GM19193 (cell line): ENCODE data around the gene LRPAP1.

Experiments used
- POLR2A ChIP-seq: IDR thresholded peaks from 4 replicates; pipeline ENCODE4 v1.6.1; 2011; ENCODE audit not compliant: insufficient read depth, insufficient read length; ENCODE audit errors: extremely low read depth

Gene LRPAP1

GRCh38 chr4:3492741-3493719 lies 39.2 kb downstream of the LRPAP1 start:
- TF ChIP-seq POLR2A: no peak

DNA sequence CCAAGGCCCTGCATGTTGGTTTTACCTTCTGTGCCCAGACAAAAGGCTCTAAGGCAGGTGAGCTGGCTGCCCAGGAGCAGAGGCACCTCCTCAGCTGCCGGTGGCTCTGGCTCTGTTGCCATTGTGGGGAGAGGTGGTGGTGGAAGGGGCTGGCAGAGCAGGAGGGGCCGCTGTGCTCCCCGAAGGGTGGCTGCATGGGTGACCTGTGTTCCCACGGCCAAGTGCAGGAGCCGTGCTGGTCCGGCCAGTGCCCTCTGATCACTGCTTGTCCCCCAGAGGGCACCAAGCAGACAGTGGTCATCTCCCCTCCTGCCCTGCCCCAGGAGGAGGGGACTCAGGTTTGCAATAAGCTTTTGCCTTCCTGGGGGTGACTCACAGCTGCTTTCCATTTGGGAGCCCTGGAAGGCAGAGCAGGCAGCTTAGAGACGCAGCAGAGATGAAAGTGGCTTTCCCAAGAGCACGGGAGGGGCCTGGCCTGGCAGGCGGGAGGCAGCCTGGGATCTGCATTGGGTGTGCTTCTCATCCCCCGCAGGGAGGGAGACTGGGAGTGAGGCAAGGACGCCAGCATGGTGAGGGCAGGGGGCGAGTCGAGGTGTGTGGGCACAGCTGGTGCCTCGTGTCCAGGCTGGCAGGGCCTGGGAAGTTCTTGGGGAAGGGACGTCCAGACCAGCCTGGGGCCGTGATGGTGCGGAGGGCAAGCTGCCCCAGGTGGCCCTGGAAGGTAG lies 40.4 kb downstream of the LRPAP1 start:
- TF ChIP-seq POLR2A: no peak

DNA sequence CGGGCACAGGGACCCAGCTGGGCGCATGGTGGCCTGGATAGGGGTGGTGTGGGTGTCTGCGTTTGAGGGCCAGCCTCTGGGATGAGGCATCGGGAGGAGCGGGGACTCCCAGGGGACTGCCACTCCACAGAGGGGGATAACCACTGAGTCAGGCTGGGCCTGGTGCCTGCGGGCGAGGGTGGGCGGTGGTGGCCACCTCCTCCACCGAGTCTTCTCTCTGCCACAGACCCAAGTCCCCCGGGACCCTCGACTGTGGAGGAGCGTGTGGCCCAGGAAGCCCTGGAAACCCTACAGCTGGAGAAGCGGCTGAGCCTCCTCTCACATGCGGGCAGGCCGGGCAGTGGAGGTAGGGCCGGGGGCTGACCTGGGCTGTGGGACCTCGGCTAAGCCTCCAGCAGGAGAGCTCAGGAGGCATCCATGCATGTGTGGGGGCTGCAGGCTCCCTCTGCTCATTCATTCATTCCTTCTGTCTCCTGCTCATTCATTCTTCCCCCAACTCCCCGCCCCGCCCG lies 42.7 kb downstream of the LRPAP1 start:
- TF ChIP-seq POLR2A: no peak

DNA sequence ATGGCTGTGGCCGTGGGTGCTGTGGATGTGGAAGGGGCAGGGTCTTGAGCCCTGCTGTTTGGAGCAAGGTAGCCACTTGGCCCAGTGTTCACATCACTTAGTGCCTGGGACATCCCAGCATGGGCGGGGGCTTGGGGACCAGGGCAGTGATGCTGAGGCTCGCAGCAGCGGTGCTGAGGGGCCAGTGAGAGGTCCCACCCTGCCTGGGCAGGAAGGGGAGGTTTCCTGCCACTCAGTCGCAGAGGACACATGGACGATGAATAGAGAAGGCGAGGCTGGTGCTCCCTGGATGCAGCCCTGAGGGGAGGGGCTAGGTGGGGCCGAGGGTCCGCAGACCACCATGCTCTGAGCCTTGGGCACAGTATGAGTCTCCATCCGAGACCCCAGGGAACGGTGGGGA lies 43.4 kb downstream of the LRPAP1 start:
- TF ChIP-seq POLR2A: no peak

GRCh38 chr4:3487861-3488260 lies 44.4 kb downstream of the LRPAP1 start:
- TF ChIP-seq POLR2A: no peak

- TF ChIP-seq POLR2A: no peak
These were observed 45.4 kb downstream of the LRPAP1 start for GRCh38 chr4:3486541-3487540.

DNA sequence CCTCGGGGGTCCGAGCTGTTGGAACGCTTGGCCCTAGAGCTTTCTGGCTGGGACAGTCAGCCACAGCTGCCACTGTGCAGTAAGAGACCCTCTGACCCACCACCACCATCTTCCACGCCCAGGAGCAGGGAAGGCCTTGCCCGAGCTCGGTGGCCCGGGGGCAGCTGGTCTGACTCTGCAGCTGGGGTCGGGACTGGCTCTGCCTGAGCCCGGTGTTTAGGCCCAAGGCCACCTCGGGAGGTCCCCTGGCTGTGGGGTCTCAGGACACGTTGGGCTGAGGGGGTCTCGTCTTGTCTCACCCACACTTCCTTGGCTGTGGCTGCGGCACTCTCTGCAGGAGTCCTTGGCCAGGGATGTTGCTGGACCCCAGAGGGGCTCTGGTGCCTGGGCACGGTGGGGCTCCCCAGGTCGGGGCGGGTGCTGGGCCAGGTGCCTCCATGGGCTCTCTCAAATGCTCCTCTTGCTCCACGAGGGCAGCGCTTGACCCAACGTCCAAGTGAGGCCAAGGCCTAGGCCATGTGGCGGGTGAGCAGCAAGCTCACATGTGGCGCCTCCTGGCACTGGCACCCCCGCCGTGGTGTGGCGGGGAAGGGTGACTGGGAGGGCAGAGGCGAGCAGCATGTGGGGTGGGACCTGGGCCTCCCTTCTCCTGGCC lies 46.2 kb downstream of the LRPAP1 start:
- no peak for TF ChIP-seq POLR2A

DNA sequence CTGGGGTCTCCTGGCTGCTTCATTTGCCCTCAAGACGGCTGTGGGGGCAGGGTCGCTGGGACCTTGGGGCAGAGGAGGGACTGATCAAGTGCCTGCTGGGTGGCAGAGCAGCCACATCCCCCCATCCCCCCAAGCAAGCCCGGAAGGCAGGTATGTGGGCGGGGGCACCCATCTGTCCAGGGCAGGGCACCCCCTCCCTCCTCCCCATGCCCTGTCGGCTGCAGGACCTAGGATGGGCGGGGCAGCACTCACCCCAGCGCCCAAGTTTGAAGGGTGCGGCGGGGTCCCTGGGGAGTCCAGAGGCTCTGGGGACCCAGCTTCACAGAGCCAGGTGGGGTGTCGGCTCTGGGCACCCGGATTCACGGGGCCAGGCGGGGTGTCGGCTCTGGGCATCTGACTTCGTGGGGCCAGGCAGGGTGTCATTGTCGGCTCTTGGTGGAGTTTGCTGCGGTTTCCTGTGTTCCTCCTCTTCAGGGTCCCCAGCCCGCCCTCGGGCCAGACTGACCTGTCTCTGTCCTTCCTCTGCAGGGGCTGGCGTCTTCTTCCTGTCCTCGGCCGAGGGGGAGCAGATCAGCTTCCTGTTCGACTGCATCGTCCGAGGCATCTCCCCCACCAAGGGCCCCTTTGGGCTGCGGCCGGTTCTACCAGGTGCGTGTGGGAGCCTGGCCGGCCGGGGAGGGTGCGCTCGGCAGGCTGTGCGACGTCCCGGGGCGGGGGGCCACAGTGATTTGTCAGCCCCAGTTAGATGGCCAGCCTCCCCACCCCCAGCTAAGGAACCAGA lies 47.0 kb downstream of the LRPAP1 start:
- no peak for TF ChIP-seq POLR2A

GRCh38 chr4:3484057-3484973 lies 47.9 kb downstream of the LRPAP1 start:
- no peak for TF ChIP-seq POLR2A

DNA sequence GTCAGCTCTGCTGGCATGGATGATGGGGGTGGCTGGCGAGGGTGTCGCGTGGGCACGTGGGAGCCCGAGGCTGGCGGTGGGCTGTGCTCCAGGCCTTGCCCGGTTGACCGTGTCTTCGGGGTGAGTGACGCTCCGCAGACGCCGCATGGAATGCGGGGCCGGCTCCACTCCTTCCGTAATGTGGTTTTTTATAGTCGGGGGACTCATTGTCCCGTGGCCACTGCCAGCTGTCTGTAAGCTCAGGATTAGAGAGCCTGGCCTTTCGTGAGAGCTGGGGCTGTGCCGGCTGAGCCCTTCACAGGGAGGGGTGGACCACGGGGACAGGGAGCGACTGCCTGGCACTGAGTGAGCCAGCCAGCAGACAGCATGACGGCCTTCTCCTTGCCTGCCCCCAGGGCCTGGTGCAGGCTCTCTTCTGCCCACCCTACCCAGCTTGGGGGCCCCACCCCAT lies 48.7 kb downstream of the LRPAP1 start:
- no peak for TF ChIP-seq POLR2A

- no peak for TF ChIP-seq POLR2A
These were observed 49.5 kb downstream of the LRPAP1 start for GRCh38 chr4:3482707-3483106.

- TF ChIP-seq POLR2A: no peak
These were observed 50.3 kb downstream of the LRPAP1 start for GRCh38 chr4:3481783-3482393.
